GM21723 (cell line): ENCODE results near the gene EFCAB13.
"Not testable (repeated sequence)": the region's sequence is repeated elsewhere in the genome, so short reads cannot be mapped to it uniquely, and the experiment has no call there.

Experiments used
- ATAC-seq: cut with Tn5 transposase; IDR thresholded peaks from one replicate; pipeline ENCODE4 v1.9.1; 2021; ENCODE audit warnings: mild to moderate bottlenecking, moderate library complexity; ENCODE audit not compliant: unreplicated experiment

Gene EFCAB13

GRCh38 chr17:47320879-47321502 is 2.8 kb upstream of the EFCAB13 start:
- no peak for ATAC-seq

- ATAC-seq, result peak; percentile 46
Measured at GRCh38 chr17:47324224-47325020, 667 bp downstream of the EFCAB13 start.

- no peak for ATAC-seq
Measured at GRCh38 chr17:47325176-47325575, 1.4 kb downstream of the EFCAB13 start.

- ATAC-seq, result no peak
Measured at GRCh38 chr17:47330548-47330947, 6.8 kb downstream of the EFCAB13 start.

- ATAC-seq, result no peak
Measured at GRCh38 chr17:47332287-47332686, 8.5 kb downstream of the EFCAB13 start.

GRCh38 chr17:47335101-47335936 is 11.6 kb downstream of the EFCAB13 start:
- no peak for ATAC-seq

- ATAC-seq, result no peak
Measured at GRCh38 chr17:47338026-47338425, 14.3 kb downstream of the EFCAB13 start.

GRCh38 chr17:47352848-47353247 is 29.1 kb downstream of the EFCAB13 start:
- ATAC-seq, result no peak

- ATAC-seq, result no peak
Measured at GRCh38 chr17:47358652-47359051, 34.9 kb downstream of the EFCAB13 start.

- ATAC-seq, result no peak
Measured at GRCh38 chr17:47363171-47363570, 39.4 kb downstream of the EFCAB13 start.

- no peak for ATAC-seq
Measured at GRCh38 chr17:47367257-47367656, 43.5 kb downstream of the EFCAB13 start.

GRCh38 chr17:47368262-47368661 is 44.5 kb downstream of the EFCAB13 start:
- no peak for ATAC-seq

- not testable (repeated sequence) for ATAC-seq
Measured at GRCh38 chr17:47370899-47371298, 47.1 kb downstream of the EFCAB13 start.

GRCh38 chr17:47373002-47373401 is 49.2 kb downstream of the EFCAB13 start:
- ATAC-seq, result no peak

- ATAC-seq, result no peak
Measured at GRCh38 chr17:47376247-47376646, 52.5 kb downstream of the EFCAB13 start.

GRCh38 chr17:47388825-47389224 is 65.1 kb downstream of the EFCAB13 start:
- no peak for ATAC-seq

GRCh38 chr17:47397532-47398128 is 73.9 kb downstream of the EFCAB13 start:
- ATAC-seq, result not testable (repeated sequence)

GRCh38 chr17:47400333-47400732 is 76.6 kb downstream of the EFCAB13 start:
- ATAC-seq, result no peak

GRCh38 chr17:47401100-47401499 is 77.3 kb downstream of the EFCAB13 start:
- ATAC-seq, result no peak

GRCh38 chr17:47404006-47404405 is 80.3 kb downstream of the EFCAB13 start:
- no peak for ATAC-seq

GRCh38 chr17:47404875-47405274 is 81.1 kb downstream of the EFCAB13 start:
- ATAC-seq, result no peak
